HG03565 (cell line): ENCODE measurements around the gene SPATA31D4.
A peak's percentile ranks its signal among the peaks of the same experiment; 100 is the strongest.

Experiments
- ATAC-seq: cut with Tn5 transposase; IDR thresholded peaks from one replicate; pipeline ENCODE4 v1.9.1; 2021; ENCODE audit warnings: mild to moderate bottlenecking, moderate library complexity; ENCODE audit not compliant: unreplicated experiment

The SPATA31D4 gene

GRCh38 chr9:81964218-81965171 lies 36.3 kb downstream of the SPATA31D4 start:
- no peak for ATAC-seq

- no peak for ATAC-seq
Observed at GRCh38 chr9:81968026-81968425, 39.8 kb downstream of the SPATA31D4 start.

- no peak for ATAC-seq
Observed at GRCh38 chr9:81969971-81970370, 41.7 kb downstream of the SPATA31D4 start.

GRCh38 chr9:81971727-81972126 lies 43.5 kb downstream of the SPATA31D4 start:
- ATAC-seq = no peak

- ATAC-seq = no peak
Observed at GRCh38 chr9:81974764-81975163, 46.5 kb downstream of the SPATA31D4 start.

- ATAC-seq = no peak
Observed at GRCh38 chr9:81976351-81976750, 48.1 kb downstream of the SPATA31D4 start.

- ATAC-seq = peak; percentile 90
Observed at GRCh38 chr9:81979196-81979595, 51.0 kb downstream of the SPATA31D4 start.

- ATAC-seq = no peak
Observed at GRCh38 chr9:81980568-81980967, 52.3 kb downstream of the SPATA31D4 start.

GRCh38 chr9:81981883-81982282 lies 53.7 kb downstream of the SPATA31D4 start:
- no peak for ATAC-seq
